Stimulated activated CD4-positive, alpha-beta T cell treated with anti-CD3 and anti-CD28 coated beads, Interleukin-12 subunit alpha, Interleukin-12 subunit beta, amount 100 ng/mL, for 4 hours (primary cell): ENCODE data around the gene CD226.
"Not testable (repeated sequence)": the region's sequence is repeated elsewhere in the genome, so short reads cannot be mapped to it uniquely, and the experiment has no call there.

Source experiments
- DNase-seq: peaks from one replicate; pipeline ENCODE4 v3.0.0-alpha.2; 2020

CD226 gene

DNA sequence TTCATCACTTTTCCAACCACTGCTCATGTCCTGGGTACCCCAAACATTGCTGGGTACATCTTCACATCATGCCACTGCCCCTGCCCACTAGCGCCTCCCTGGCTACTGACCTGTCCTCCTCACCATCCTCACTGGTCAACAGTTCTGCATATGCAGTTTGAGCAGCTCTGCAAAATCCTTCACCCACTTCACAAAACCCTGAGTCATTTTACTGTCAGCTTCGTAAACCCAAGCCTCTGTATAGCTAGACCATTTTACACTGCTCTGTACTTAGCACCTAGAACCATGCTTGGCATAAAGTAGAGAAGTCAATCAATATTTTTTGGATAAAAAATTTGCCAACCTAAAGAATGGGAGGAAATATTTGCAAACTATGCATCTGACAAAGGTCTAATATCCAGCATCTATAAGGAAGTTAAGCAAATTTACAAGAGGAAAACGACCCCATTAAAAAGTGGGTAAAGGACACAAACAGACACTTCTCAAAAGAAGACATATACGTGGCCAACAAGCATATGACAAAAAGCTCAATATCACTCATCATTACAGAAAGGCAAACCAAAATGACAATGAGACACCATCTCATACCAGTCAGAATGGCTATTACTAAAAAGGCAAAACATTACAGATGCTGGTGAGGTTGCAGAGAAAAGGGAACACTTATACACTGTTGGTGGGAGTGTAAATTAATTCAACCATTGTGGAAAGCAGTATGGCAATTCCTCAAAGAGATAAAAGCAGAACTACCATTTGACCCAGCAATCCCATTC lies 48.3 kb downstream of the CD226 start:
- DNase-seq: not testable (repeated sequence)

- DNase-seq: no peak
These were observed 49.3 kb downstream of the CD226 start for GRCh38 chr18:69898241-69898861.

GRCh38 chr18:69897397-69898108 lies 50.1 kb downstream of the CD226 start:
- no peak for DNase-seq

- DNase-seq: no peak
These were observed 52.3 kb downstream of the CD226 start for GRCh38 chr18:69895066-69896047.

DNA sequence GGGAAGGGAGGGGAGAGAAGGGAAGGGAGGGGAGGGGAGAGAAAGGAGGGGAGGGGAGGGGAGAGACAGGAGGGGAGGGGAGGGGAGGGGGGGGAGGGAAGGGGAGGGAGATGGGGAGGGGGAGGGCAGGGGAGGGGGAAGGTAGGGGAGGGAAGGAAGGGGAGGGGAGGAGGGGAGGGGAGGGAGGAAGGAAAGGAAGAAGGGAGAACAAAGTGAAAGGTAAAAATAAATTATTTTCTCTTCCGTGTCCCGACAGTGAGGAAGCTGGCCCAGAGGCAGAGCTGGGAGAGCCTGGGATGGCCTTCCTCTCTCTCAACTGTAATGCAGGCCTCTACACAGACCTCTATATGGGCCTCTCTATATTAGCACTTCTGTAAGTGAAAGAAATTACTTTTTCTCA lies 53.2 kb downstream of the CD226 start:
- no peak for DNase-seq

DNA sequence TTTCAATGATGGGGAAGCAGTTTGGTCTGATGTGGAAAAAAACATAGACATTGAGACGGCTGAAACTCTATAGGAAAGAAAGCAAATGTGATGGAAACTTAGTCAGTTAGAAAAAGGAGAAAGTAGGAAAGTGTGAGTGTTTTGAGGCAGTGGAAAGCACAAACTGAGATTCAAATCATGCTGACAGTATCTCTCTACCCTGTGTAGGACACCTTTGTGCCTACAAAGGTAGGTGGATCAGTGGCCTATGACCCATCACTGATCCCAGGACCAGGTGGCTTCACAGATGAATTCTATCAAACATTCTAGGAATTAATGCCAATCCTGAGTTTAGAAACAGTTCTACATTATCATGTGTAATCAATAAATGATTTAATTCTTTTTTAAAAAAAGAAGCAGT lies 57.1 kb downstream of the CD226 start:
- DNase-seq: no peak

DNA sequence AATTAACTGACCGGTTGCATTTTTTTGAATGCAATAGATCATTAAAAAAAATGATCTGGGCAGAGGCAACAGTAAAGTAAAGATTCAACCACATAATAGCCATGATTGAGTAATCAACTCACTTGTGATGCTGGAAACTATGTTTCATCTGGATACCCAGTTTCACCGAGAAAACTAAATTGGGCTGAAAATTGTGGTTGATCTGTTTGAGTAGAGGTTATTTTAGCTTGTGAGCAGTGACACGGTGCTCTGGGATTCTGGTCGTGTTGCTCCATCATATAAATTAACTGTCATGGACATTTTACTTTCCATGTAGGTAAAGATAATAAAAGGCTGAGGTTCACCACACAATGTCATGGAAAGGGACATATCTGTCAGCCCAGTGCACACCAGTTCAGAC lies 58.7 kb downstream of the CD226 start:
- no peak for DNase-seq

DNA sequence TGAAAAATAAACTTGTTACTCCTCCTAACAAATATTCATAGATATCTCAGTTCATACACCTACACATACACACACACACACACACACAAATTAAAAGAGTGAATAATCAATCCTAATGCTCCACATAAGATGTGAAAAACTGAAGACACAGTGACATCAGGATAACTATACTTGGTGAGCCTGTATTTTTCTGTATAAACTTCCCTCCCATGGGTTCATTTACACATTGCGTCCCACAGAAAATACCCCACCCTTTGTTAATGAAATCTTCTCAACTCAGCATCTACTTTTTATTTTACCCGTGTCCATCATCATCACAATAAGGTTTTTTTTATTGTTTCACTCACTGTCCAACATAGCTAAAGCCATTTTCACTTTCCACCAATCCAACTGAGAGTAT lies 60.4 kb downstream of the CD226 start:
- DNase-seq: no peak

- no peak for DNase-seq
These were observed 61.7 kb downstream of the CD226 start for GRCh38 chr18:69885841-69886531.

- DNase-seq: no peak
These were observed 62.3 kb downstream of the CD226 start for GRCh38 chr18:69885355-69885754.

- no peak for DNase-seq
These were observed 63.9 kb downstream of the CD226 start for GRCh38 chr18:69883781-69884180.

GRCh38 chr18:69882965-69883668 lies 64.6 kb downstream of the CD226 start:
- no peak for DNase-seq

- no peak for DNase-seq
These were observed 67.6 kb downstream of the CD226 start for GRCh38 chr18:69880083-69880482.

- not testable (repeated sequence) for DNase-seq
These were observed 68.6 kb downstream of the CD226 start for GRCh38 chr18:69879051-69879450.

- no peak for DNase-seq
These were observed 69.3 kb downstream of the CD226 start for GRCh38 chr18:69878213-69878933.

GRCh38 chr18:69876490-69876889 lies 71.2 kb downstream of the CD226 start:
- DNase-seq: no peak

DNA sequence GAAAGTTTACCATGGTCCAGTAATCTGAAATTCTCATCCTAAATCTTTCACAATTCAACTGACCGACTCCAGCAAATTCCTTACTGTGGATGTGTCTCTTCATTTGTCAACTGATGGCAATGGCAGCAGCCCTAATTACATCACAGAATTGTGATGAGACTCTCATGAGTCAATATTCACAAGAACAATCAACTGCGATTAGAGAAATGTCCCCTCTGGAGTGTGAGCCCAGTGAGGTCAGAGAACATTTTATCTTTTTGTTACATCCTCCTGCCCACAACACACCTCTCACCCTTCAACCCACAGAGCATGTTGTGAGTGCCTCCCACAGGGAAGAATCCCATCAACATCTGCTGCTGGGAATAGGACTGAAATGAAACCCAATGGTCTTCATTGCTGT lies 73.6 kb downstream of the CD226 start:
- no peak for DNase-seq

GRCh38 chr18:69872661-69873060 lies 75.0 kb downstream of the CD226 start:
- no peak for DNase-seq

DNA sequence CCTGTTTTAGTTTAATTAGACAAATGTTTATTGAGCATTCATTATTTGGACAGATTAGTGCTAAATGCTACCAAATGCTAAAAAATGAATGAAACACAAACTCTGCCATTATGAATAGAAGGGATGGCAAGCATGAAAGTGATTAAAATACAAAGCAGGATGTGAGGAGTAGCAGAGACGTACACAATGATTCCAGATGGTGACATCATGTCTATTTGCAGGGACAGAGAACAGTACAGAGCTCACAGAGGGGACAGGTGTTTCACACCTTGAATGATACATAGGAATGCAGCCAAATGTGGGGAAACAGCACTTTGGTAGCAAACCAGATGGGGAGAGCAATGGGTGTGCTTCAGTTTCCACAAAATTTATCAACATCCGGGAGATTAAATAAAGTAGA lies 76.3 kb downstream of the CD226 start:
- no peak for DNase-seq

DNA sequence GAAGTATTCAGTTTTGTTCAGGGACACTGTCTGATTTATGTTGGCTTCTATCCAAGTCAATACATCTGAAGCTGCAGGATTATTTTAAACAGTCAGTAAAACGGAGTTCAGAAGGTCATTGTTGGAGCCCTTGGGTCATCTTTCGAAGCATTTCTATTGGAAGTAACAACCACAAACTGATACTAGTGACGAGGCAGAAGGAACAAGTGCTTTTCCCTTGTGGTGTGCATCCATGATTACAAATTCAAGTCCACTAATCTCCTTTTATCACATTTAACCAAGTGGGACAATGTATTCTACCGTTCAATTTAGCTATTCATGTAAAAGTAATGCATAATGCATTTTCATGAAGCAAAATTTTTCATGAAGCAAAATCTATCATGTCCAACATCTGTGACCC lies 76.9 kb downstream of the CD226 start:
- no peak for DNase-seq

GRCh38 chr18:69866212-69866611 lies 81.5 kb downstream of the CD226 start:
- no peak for DNase-seq
